ENCODE results near the gene C3orf70. TPM values are rescaled to one million over a fixed set of nuclear protein-coding genes. Genes with fewer than 3 reads are reported as not detected.

C3orf70 gene
- total RNA-seq, 1 donor from 2014 or later: 5.6 TPM

- intact Hi-C loops (cut with DNase I): no loop called here
- Histone ChIP-seq H3K4me1 (peaks cover 13% of the 10 kb centered on the region), H3K4me3 (no peak overlapping the region), H3K27ac (no peak overlapping the region), H3K27me3 (no peaks in the 10 kb centered on the region), H3K36me3 (peaks cover 0 to 6% of the 10 kb centered on the region in 2 donors), H3K9me3 (no peaks in the 10 kb centered on the region)
- TF ChIP-seq POLR2AphosphoS5 (IDR thresholded peaks at IDR 0.05; ENCODE audit: insufficient read depth in 1 of 2, low read depth in 1 of 2): no peak
- no peak for TF ChIP-seq CTCF (IDR thresholded peaks at IDR 0.05)
- no peak for TF ChIP-seq POLR2A (IDR thresholded peaks at IDR 0.05)
- DNase-seq (ENCODE audit: extremely low spot score in 2 of 2): no peak
These were observed 111.3 kb downstream of the C3orf70 start for GRCh38 chr3:185041540-185041939.

- Histone ChIP-seq H3K4me3 (no peak overlapping the region), H3K27ac (no peak overlapping the region), H3K36me3 (peaks cover 0 to 6% of the 10 kb centered on the region in 2 donors), H3K27me3 (no peaks in the 10 kb centered on the region), H3K9me3 (no peaks in the 10 kb centered on the region), H3K4me1 (peaks cover 6% of the 10 kb centered on the region)
- intact Hi-C loops (cut with DNase I): no loop called here
- DNase-seq (ENCODE audit: extremely low spot score in 2 of 2): no peak
- TF ChIP-seq CTCF (IDR thresholded peaks at IDR 0.05) (no peak), POLR2AphosphoS5 (IDR thresholded peaks at IDR 0.05; ENCODE audit: insufficient read depth in 1 of 2, low read depth in 1 of 2) (no peak), POLR2A (IDR thresholded peaks at IDR 0.05) (no peak)
These were observed 112.4 kb downstream of the C3orf70 start for GRCh38 chr3:185040425-185040824.

GRCh38 chr3:185037801-185038200, 115.1 kb downstream of the C3orf70 start:
- intact Hi-C loops (cut with DNase I): no loop called here
- no peak for DNase-seq (ENCODE audit: extremely low spot score in 2 of 2)
- no peak for TF ChIP-seq CTCF (IDR thresholded peaks at IDR 0.05)
- no peak for TF ChIP-seq POLR2A (IDR thresholded peaks at IDR 0.05)
- no peak for TF ChIP-seq POLR2AphosphoS5 (IDR thresholded peaks at IDR 0.05; ENCODE audit: insufficient read depth in 1 of 2, low read depth in 1 of 2)
- Histone ChIP-seq H3K36me3 (peaks cover 0 to 5% of the 10 kb centered on the region in 2 donors), H3K27ac (no peak overlapping the region), H3K4me1 (no peaks in the 10 kb centered on the region), H3K4me3 (no peak overlapping the region), H3K9me3 (no peaks in the 10 kb centered on the region), H3K27me3 (no peaks in the 10 kb centered on the region)

- no peaks in the 10 kb centered on the region for H3K27me3 ChIP-seq
- peaks cover 0 to 9% of the 10 kb centered on the region in 2 donors for H3K36me3 ChIP-seq
- TF ChIP-seq POLR2AphosphoS5 (IDR thresholded peaks at IDR 0.05; ENCODE audit: insufficient read depth in 1 of 2, low read depth in 1 of 2) (no peak), POLR2A (IDR thresholded peaks at IDR 0.05) (no peak), CTCF (IDR thresholded peaks at IDR 0.05) (no peak)
- intact Hi-C loops (cut with DNase I): no loop called here
- no peaks in the 10 kb centered on the region for H3K9me3 ChIP-seq
- DNase-seq (ENCODE audit: extremely low spot score in 2 of 2): no peak
- H3K4me1 ChIP-seq: no peaks in the 10 kb centered on the region
- no peak overlapping the region for H3K4me3 ChIP-seq
- H3K27ac ChIP-seq: no peak overlapping the region
These were observed 121.9 kb downstream of the C3orf70 start for GRCh38 chr3:185030951-185031350.

- Histone ChIP-seq H3K9me3 (no peaks in the 10 kb centered on the region), H3K36me3 (peaks cover 0 to 9% of the 10 kb centered on the region in 2 donors)
- TF ChIP-seq POLR2AphosphoS5 (IDR thresholded peaks at IDR 0.05; ENCODE audit: insufficient read depth in 1 of 2, low read depth in 1 of 2) (no peak), CTCF (IDR thresholded peaks at IDR 0.05) (no peak), POLR2A (IDR thresholded peaks at IDR 0.05) (no peak)
These were observed 122.5 kb downstream of the C3orf70 start for GRCh38 chr3:185030399-185030798.

More at GRCh38 chr3:185030399-185030798, 122.5 kb downstream of the C3orf70 start:
- intact Hi-C loops (cut with DNase I): no loop called here
- Histone ChIP-seq H3K4me1 (no peaks in the 10 kb centered on the region), H3K27me3 (no peaks in the 10 kb centered on the region), H3K4me3 (no peak overlapping the region), H3K27ac (no peak overlapping the region)
- no peak for DNase-seq (ENCODE audit: extremely low spot score in 2 of 2)

All from vagina (tissue), 2 donors.